Ishikawa (cell line): Measurements from ENCODE around the gene GALNT6.
A peak's percentile ranks its signal among the peaks of the same experiment; 100 is the strongest.

Source experiments
- CEBPB ChIP-seq: IDR thresholded peaks from 2 replicates; pipeline ENCODE4 v1.6.1; 2012
- EGR1 ChIP-seq: IDR thresholded peaks from 2 replicates; pipeline ENCODE4 v1.6.1; 2012
- EP300 ChIP-seq: IDR thresholded peaks from 2 replicates; pipeline ENCODE4 v1.6.1; 2012; ENCODE audit warnings: borderline replicate concordance
- RAD21 ChIP-seq: IDR thresholded peaks from 2 replicates; pipeline ENCODE4 v1.6.1; 2012; ENCODE audit warnings: low read depth
- TAF1 ChIP-seq: IDR thresholded peaks from 2 replicates; pipeline ENCODE4 v1.6.1; 2012; ENCODE audit warnings: low read depth, mild to moderate bottlenecking
- TCF12 ChIP-seq: IDR thresholded peaks from 2 replicates; pipeline ENCODE4 v1.6.1; 2012; ENCODE audit warnings: low read depth
- TEAD4 ChIP-seq: IDR thresholded peaks from 2 replicates; pipeline ENCODE4 v1.6.1; 2012
- YY1 ChIP-seq: IDR thresholded peaks from 2 replicates; pipeline ENCODE4 v1.6.1; 2012; ENCODE audit warnings: low read depth
- ZBTB7A ChIP-seq: IDR thresholded peaks from 2 replicates; pipeline ENCODE4 v1.6.1; 2012; ENCODE audit warnings: low read depth
- TF ChIP-seq, protein P1 (sequence below): IDR thresholded peaks from 2 replicates; pipeline ENCODE4 v1.6.1; 2012; ENCODE audit warnings: low read depth, mild to moderate bottlenecking
- TF ChIP-seq, protein P2 (sequence below): IDR thresholded peaks from 2 replicates; pipeline ENCODE4 v1.6.1; 2012

DNA sequence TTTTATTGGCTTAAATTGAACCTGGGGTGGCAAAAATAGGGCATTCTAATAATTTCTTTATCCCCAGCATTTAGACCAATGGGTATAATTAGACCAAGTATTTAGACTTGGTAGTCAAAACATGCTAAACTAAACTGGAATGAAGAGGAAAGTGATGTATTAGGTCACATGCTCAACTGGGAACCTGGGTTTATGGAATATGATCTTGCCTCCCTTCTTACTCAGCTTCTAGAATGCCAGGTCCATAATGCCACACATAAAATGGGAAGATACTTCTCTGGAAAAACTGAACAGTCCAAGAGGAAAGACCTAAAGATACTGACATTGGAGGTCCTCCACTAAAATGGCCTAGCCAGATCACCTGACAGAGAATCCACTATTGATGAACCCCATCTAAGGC lies 61.0 kb downstream of the GALNT6 start:
- no peak for TF ChIP-seq CEBPB
- no peak for TF ChIP-seq EP300
- TF ChIP-seq RAD21 = no peak
- no peak for TF ChIP-seq YY1
- TF ChIP-seq, protein P1, sequence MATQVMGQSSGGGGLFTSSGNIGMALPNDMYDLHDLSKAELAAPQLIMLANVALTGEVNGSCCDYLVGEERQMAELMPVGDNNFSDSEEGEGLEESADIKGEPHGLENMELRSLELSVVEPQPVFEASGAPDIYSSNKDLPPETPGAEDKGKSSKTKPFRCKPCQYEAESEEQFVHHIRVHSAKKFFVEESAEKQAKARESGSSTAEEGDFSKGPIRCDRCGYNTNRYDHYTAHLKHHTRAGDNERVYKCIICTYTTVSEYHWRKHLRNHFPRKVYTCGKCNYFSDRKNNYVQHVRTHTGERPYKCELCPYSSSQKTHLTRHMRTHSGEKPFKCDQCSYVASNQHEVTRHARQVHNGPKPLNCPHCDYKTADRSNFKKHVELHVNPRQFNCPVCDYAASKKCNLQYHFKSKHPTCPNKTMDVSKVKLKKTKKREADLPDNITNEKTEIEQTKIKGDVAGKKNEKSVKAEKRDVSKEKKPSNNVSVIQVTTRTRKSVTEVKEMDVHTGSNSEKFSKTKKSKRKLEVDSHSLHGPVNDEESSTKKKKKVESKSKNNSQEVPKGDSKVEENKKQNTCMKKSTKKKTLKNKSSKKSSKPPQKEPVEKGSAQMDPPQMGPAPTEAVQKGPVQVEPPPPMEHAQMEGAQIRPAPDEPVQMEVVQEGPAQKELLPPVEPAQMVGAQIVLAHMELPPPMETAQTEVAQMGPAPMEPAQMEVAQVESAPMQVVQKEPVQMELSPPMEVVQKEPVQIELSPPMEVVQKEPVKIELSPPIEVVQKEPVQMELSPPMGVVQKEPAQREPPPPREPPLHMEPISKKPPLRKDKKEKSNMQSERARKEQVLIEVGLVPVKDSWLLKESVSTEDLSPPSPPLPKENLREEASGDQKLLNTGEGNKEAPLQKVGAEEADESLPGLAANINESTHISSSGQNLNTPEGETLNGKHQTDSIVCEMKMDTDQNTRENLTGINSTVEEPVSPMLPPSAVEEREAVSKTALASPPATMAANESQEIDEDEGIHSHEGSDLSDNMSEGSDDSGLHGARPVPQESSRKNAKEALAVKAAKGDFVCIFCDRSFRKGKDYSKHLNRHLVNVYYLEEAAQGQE = no peak
- TF ChIP-seq ZBTB7A = no peak
- TF ChIP-seq TAF1 = no peak
- no peak for TF ChIP-seq TEAD4
- TF ChIP-seq, protein P2, sequence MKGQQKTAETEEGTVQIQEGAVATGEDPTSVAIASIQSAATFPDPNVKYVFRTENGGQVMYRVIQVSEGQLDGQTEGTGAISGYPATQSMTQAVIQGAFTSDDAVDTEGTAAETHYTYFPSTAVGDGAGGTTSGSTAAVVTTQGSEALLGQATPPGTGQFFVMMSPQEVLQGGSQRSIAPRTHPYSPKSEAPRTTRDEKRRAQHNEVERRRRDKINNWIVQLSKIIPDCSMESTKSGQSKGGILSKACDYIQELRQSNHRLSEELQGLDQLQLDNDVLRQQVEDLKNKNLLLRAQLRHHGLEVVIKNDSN = 0 out of 2 replicates have a peak, but pooled peaks have one; percentile 26
- TF ChIP-seq EGR1 = no peak
- TF ChIP-seq TCF12 = no peak
